K562 (cell line): ENCODE results near the gene RPS10. TPM values are rescaled to one million over a fixed set of nuclear protein-coding genes. Genes with fewer than 3 reads are reported as not detected.
A peak's percentile ranks its signal among the peaks of the same experiment; 100 is the strongest.

Experiments used
- ARNT ChIP-seq, 2 experiments: fragments of 450-650 bp; IDR thresholded peaks; 2 replicates each; pipeline ENCODE4 v1.6.1; 2016; ENCODE audit warnings: mild to moderate bottlenecking in 1 of 2
- BCOR ChIP-seq: fragments of 450-650 bp; IDR thresholded peaks from 2 replicates; pipeline ENCODE4 v1.6.1; 2016
- CBX2 ChIP-seq: fragments of 200-600 bp; sonication (generic); IDR thresholded peaks from one replicate; pipeline ENCODE4 v1.6.1; 2012; ENCODE audit warnings: mild to moderate bottlenecking, low read length, inconsistent platforms; ENCODE audit not compliant: insufficient read depth, poor library complexity, severe bottlenecking
- CBX5 ChIP-seq: IDR thresholded peaks from 2 replicates; pipeline ENCODE4 v1.6.1; 2014; ENCODE audit warnings: low read depth, borderline replicate concordance
- CREM ChIP-seq: IDR thresholded peaks from 2 replicates; pipeline ENCODE4 v1.6.1; 2014; ENCODE audit warnings: antibody characterized with exemption, low read depth
- DNMT1 ChIP-seq: fragments of 450-650 bp; IDR thresholded peaks from 2 replicates; pipeline ENCODE4 v1.6.1; 2016; ENCODE audit warnings: antibody characterized with exemption, mild to moderate bottlenecking
- KDM1A ChIP-seq, 2 experiments: fragments of 450-650 bp; IDR thresholded peaks; 2 replicates each; pipeline ENCODE4 v1.6.1; 2016; ENCODE audit warnings: mild to moderate bottlenecking in 2 of 2
- ZNF280A ChIP-seq: fragments of 450-650 bp; IDR thresholded peaks from 2 replicates; pipeline ENCODE4 v1.6.1; 2018; ENCODE audit warnings: mild to moderate bottlenecking, low read depth; ENCODE audit not compliant: partially characterized antibody
- polyA plus RNA-seq, 8 experiments: library from polyadenylated mRNA; depleted of rRNA in 4 of 8; stranded (reverse) in 5 of 8; unstranded in 3 of 8; fragments of >200 nt; fragmentation: Nextera tagmentation in 2 of 8; fragmentation: Illumina TruSeq in 1 of 8; extraction: Ambion mirVana in 2 of 8; extraction: Trizol in 1 of 8; gene quantifications; 2 replicates each; pipeline versions ENCODE4 v1.2.1 to v1.2.3, GENCODE V29; 2011 to 2014; ENCODE audit warnings: inconsistent platforms in 1 of 8, missing spikeins in 1 of 8
- total RNA-seq, 7 experiments: library from RNA; depleted of rRNA in 6 of 7; stranded (reverse); fragments of >200 nt in 6 of 7; fragmentation: Illumina TruSeq in 2 of 7; extraction: Trizol in 2 of 7; gene quantifications; 2 replicates each; pipeline versions ENCODE4 v1.2.1 to v1.2.3, GENCODE V29; 2011 to 2021; ENCODE audit warnings: low replicate concordance in 1 of 7
- TF ChIP-seq, protein P1 (sequence below): fragments of 450-650 bp; IDR thresholded peaks from 2 replicates; pipeline ENCODE4 v1.6.1; 2017; ENCODE audit warnings: antibody characterized with exemption

Gene RPS10
- total and polyA plus RNA-seq, 9 of the 15 experiments (the other 6 are each of a cell fraction or from before 2014, with no cell fraction given), result 2,680 to 5,251 (median 3,876) TPM

DNA sequence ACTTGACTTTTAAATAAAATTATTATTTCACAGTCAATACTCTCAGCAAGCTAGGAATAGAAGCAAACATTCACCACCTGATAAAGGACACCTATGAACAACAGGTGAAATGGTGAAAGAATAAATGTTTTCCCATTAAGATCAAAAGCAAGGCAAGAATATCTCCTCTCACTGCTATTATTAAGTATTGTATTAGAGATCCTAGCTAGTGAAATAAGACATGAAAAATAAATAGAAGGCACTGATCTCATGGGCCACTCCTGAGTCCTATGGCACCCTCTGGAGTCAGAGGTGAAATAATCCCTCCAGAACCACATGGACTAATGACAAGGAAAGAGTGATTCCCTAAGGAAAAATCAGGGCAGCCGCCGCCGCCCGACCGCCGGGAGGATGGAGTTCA is 29.4 kb downstream of the RPS10 start (continued):
- TF ChIP-seq, protein P1, sequence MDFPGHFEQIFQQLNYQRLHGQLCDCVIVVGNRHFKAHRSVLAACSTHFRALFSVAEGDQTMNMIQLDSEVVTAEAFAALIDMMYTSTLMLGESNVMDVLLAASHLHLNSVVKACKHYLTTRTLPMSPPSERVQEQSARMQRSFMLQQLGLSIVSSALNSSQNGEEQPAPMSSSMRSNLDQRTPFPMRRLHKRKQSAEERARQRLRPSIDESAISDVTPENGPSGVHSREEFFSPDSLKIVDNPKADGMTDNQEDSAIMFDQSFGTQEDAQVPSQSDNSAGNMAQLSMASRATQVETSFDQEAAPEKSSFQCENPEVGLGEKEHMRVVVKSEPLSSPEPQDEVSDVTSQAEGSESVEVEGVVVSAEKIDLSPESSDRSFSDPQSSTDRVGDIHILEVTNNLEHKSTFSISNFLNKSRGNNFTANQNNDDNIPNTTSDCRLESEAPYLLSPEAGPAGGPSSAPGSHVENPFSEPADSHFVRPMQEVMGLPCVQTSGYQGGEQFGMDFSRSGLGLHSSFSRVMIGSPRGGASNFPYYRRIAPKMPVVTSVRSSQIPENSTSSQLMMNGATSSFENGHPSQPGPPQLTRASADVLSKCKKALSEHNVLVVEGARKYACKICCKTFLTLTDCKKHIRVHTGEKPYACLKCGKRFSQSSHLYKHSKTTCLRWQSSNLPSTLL, result no peak
- TF ChIP-seq ARNT (IDR thresholded peaks at IDR 0.05), result 0 out of 4 replicates have a peak, but pooled peaks of 1 of the 2 experiments have one; percentile 32
- peak in 1 of 2 experiments; percentile 30; a peak in 1 of 4 replicates for TF ChIP-seq KDM1A (IDR thresholded peaks at IDR 0.05)
- no peak for TF ChIP-seq DNMT1
- TF ChIP-seq CREM, result no peak
- peak; percentile 70 for TF ChIP-seq ZNF280A
- peak; percentile 74; the same call in 1 of the 2 replicates for TF ChIP-seq CBX5
- peak; percentile 36 for TF ChIP-seq BCOR
- TF ChIP-seq CBX2, result no peak
